Measurements from ENCODE around the gene PSKH1. TPM values are rescaled to one million over a fixed set of nuclear protein-coding genes. Genes with fewer than 3 reads are reported as not detected.
A peak's percentile ranks its signal among the peaks of the same experiment; 100 is the strongest.

PSKH1 gene
- total RNA-seq, 2 experiments from 2014 or later, result 22.8 to 25.6 TPM

DNA sequence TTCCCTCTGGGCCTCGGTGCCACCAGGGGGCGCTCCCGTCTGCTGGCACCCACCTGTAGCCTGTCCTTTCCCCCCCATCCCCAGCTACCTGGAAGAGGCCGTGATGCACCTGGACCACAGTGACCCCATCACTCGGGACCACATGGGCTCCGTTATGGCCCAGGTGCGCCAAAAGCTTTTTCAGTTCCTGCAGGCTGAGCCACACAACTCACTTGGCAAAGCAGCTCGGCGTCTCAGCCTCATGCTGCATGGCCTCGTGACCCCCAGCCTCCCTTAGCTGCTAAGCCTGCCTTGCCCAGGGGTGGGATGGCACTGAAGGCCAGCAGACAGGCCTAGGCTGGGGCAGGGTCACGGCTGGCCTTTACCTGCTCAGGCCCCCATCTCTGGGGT, 9.2 kb upstream of the PSKH1 start:
- H3K4me1 Mint-ChIP-seq, result peaks cover 3% of the 10 kb centered on the region
- POLR2A ChIA-PET, result interaction anchor here (1.0 to 1.2 kb wide), 3 partner anchors 45 to 57 kb away, joined by 3 to 6 read pairs (median 3); partner anchors contain the start of gene PSMB10
- DNase-seq, result peak; percentile 84
- peaks cover 12% of the 10 kb centered on the region for H3K36me3 Mint-ChIP-seq
- no peak overlapping the region for H3K27ac Mint-ChIP-seq
- no peaks in the 10 kb centered on the region for H3K9me3 Mint-ChIP-seq
- ATAC-seq (ENCODE audit: low read depth), result peak; percentile 71
- H3K4me3 Mint-ChIP-seq, result no peak overlapping the region
- no peaks in the 10 kb centered on the region for H3K27me3 Mint-ChIP-seq

DNA sequence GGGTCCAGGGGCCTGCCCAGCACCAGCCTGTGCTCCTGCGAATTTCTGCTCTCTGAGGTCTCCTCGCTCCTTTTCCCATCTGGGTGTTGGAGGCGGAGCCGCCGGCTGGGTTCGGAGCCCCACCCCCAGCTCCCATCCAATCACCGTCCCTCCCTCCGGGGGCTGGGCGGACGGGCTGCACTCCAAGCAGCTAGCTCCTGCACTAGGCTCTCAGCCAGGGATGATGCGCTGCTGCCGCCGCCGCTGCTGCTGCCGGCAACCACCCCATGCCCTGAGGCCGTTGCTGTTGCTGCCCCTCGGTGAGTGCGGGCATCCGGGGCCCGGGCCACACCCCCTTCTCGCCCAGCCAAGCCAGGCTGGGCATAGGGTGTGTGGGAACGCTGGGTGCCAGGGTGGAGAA, 8.4 kb upstream of the PSKH1 start, which contains the start of gene NRN1L:
NRN1L (plus strand) TSS at position 202 of the 400 bp plus-strand sequence; CDS start at position 221, 19 bp downstream.
- POLR2A ChIA-PET, result no interaction called here
- H3K4me3 Mint-ChIP-seq, result no peak within 1 kb of the TSS
- no peaks in the 10 kb centered on the region for H3K27me3 Mint-ChIP-seq
- no peaks in the 10 kb centered on the region for H3K9me3 Mint-ChIP-seq
- H3K4me1 Mint-ChIP-seq, result peaks cover 3% of the 10 kb centered on the region
- peaks cover 11% of the 10 kb centered on the region for H3K36me3 Mint-ChIP-seq
- DNase-seq (no peak), ATAC-seq (ENCODE audit: low read depth) (no peak)
- no peak within 1 kb of the TSS for H3K27ac Mint-ChIP-seq

DNA sequence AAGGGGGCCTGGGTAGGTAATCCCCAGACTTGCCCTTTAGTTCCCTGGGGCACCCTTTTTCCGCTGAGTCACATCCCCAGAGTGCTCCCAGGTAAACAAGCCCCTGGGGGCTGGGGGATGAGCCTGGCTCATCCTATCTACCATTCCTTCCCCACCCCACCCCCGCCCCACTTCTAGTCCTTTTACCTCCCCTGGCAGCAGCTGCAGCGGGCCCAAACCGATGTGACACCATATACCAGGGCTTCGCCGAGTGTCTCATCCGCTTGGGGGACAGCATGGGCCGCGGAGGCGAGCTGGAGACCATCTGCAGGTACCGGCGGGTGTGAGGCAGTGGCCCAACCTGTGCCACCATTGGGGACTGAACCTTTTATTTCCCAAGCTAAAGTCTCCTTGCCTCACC, 7.5 kb upstream of the PSKH1 start:
- H3K36me3 Mint-ChIP-seq, result peaks cover 11% of the 10 kb centered on the region
- DNase-seq, result no peak
- H3K9me3 Mint-ChIP-seq, result no peaks in the 10 kb centered on the region
- H3K27me3 Mint-ChIP-seq, result no peaks in the 10 kb centered on the region
- no peak overlapping the region for H3K27ac Mint-ChIP-seq
- peaks cover 3% of the 10 kb centered on the region for H3K4me1 Mint-ChIP-seq
- H3K4me3 Mint-ChIP-seq, result no peak overlapping the region
- POLR2A ChIA-PET, result interaction anchor here (1.0 kb wide), 1 partner anchor 46 kb away, joined by 3 read pairs; the partner anchor contains the start of gene CTRL
- no peak for ATAC-seq (ENCODE audit: low read depth)

DNA sequence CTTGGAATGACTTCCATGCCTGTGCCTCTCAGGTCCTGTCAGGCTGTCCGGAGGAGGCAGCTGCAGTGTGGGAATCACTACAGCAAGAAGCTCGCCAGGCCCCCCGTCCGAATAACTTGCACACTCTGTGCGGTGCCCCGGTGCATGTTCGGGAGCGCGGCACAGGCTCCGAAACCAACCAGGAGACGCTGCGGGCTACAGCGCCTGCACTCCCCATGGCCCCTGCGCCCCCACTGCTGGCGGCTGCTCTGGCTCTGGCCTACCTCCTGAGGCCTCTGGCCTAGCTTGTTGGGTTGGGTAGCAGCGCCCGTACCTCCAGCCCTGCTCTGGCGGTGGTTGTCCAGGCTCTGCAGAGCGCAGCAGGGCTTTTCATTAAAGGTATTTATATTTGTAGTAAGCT, 7.1 kb upstream of the PSKH1 start:
- no peak overlapping the region for H3K4me3 Mint-ChIP-seq
- peaks cover 11% of the 10 kb centered on the region for H3K36me3 Mint-ChIP-seq
- ATAC-seq (ENCODE audit: low read depth) (no peak), DNase-seq (no peak)
- peaks cover 3% of the 10 kb centered on the region for H3K4me1 Mint-ChIP-seq
- no peak overlapping the region for H3K27ac Mint-ChIP-seq
- no peaks in the 10 kb centered on the region for H3K9me3 Mint-ChIP-seq
- H3K27me3 Mint-ChIP-seq, result no peaks in the 10 kb centered on the region
- POLR2A ChIA-PET, result interaction anchor here (0.7 to 1.0 kb wide), 2 partner anchors 12 to 45 kb away, joined by 3 read pairs; partner anchors contain the start of gene CTRL

DNA sequence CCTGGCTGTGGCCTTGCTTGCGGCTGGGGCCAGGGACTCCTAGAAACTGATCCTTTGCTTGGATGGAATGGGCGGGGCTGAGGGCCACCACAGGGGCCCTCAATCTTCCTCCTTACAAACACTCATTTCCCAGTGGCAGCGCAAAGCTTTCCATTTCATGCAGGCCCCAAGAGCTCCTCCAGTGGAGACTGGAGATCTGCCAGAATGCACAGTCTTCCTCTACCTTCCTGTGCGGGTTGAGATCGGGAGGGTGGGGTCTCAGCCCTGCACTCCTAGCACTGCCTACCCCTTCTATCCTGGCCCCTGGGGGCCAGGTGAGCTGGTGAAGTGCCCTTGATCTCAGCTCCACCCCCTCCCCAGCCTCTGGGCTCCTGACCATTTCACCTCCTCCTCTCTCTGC, 6.7 kb upstream of the PSKH1 start:
- no peak overlapping the region for H3K27ac Mint-ChIP-seq
- ATAC-seq (ENCODE audit: low read depth) (no peak), DNase-seq (no peak)
- H3K27me3 Mint-ChIP-seq, result no peaks in the 10 kb centered on the region
- H3K4me1 Mint-ChIP-seq, result peaks cover 3% of the 10 kb centered on the region
- peaks cover 11% of the 10 kb centered on the region for H3K36me3 Mint-ChIP-seq
- H3K4me3 Mint-ChIP-seq, result no peak overlapping the region
- H3K9me3 Mint-ChIP-seq, result no peaks in the 10 kb centered on the region
- POLR2A ChIA-PET, result interaction anchor here (0.7 to 1.1 kb wide), 3 partner anchors 13 to 50 kb away, joined by 3 to 5 read pairs (median 3); partner anchors contain the start of genes CTRL and PSMB10

DNA sequence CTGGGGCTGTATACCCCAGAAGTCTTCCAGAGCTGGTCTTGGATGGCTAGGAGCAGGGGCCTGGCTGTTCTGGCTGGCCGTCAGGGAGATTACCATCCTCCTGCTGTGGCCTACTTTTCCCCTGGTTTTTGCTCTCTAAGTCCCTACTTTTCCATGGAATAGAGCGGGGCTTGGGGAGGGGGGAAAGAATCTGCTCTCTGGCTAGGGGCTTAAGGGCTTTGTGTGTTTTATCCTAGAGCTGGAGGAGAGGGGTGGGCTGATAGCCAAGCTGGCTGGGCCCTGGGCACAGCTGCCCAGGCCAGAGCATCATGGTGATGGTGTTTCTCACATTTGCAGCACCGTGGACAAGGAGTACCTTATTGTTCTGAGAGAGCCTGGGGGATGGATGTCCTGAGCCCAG, 4.7 kb upstream of the PSKH1 start:
- peaks cover 6% of the 10 kb centered on the region for H3K36me3 Mint-ChIP-seq

DNA sequence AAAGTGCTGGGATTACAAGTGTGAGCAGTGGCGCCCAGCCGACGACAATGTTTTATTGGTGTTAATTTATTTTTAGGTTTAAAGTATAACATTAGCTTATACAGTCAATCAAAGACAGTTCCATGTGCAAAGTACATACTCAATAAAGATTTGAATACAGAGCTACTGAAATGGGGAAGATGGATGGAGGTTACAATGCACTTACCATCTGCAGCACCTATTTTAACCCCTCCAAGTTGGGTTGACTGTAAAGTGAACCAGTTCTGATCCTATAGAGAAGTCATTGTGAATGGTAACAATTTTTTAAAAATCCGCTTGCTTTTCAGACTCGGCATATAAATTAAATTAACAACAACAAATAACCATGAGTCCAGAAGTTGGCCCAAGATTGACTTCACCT, 679 bp upstream of the PSKH1 start:
- no peaks in the 10 kb centered on the region for H3K27me3 Mint-ChIP-seq
- peak overlapping the region; percentile 86 for H3K4me3 Mint-ChIP-seq
- H3K36me3 Mint-ChIP-seq, result peaks cover 2% of the 10 kb centered on the region
- no peak for DNase-seq
- H3K9me3 Mint-ChIP-seq, result no peaks in the 10 kb centered on the region
- H3K27ac Mint-ChIP-seq, result peak overlapping the region; percentile 82
- H3K4me1 Mint-ChIP-seq, result peaks cover 18% of the 10 kb centered on the region
- ATAC-seq (ENCODE audit: low read depth), result no peak
- POLR2A ChIA-PET, result interaction anchor here (0.5 to 2.8 kb wide), 8 partner anchors 15 to 400 kb away, joined by 3 to 13 read pairs (median 5); partner anchors contain the start of gene PSMB10

More for the DNA sequence above, 4.7 kb upstream of the PSKH1 start:
- POLR2A ChIA-PET, result interaction anchor here (2.7 kb wide), 1 partner anchor 47 kb away, joined by 9 read pairs; no protein-coding TSS in a partner anchor
- no peak overlapping the region for H3K27ac Mint-ChIP-seq
- no peak for DNase-seq
- ATAC-seq (ENCODE audit: low read depth), result no peak
- peaks cover 8% of the 10 kb centered on the region for H3K4me1 Mint-ChIP-seq
- no peaks in the 10 kb centered on the region for H3K27me3 Mint-ChIP-seq
- no peak overlapping the region for H3K4me3 Mint-ChIP-seq
- no peaks in the 10 kb centered on the region for H3K9me3 Mint-ChIP-seq

DNA sequence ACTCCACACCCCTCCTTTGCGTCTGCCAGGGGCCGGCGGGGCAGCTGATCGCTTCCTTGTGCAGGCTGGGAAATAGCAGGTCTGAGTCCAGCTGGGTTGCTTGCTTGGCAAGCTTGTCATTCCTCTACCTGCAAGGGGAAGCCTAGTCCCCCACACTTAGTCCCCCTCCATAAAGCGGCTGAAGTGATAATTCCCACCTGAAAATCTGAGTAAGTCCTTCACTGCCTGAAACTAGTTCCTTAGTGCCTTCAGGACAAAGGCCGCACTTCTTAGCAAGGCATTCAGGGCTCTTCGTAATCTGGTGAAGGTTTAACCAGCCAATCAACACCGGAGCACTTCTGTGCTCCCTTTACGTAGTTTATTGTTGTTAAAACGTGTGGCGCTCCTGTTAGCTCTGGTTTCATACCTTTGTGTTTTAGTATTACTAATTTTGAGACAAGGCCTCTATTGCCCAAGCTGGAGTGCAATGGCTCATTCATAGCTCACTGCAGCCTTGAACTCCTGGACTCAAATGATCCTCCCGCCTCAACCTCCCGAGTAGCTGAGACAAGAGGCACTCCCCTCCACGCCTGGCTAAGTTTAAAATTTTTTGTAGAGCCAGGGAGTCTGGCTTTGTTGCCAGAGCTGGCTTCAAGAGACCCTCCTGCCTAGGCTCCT, 817 bp downstream of the PSKH1 start:
- ATAC-seq (ENCODE audit: low read depth), result no peak
- H3K4me1 Mint-ChIP-seq, result peaks cover 18% of the 10 kb centered on the region
- H3K36me3 Mint-ChIP-seq, result peaks cover 2% of the 10 kb centered on the region
- no peak for DNase-seq
- no peaks in the 10 kb centered on the region for H3K27me3 Mint-ChIP-seq
- peak overlapping the region; percentile 86 for H3K4me3 Mint-ChIP-seq
- H3K9me3 Mint-ChIP-seq, result no peaks in the 10 kb centered on the region
- POLR2A ChIA-PET, result interaction anchor here (1.1 to 2.8 kb wide), 3 partner anchors 40 to 60 kb away, joined by 3 to 13 read pairs (median 3); partner anchors contain the start of gene PSMB10
- H3K27ac Mint-ChIP-seq, result peak overlapping the region; percentile 96

DNA sequence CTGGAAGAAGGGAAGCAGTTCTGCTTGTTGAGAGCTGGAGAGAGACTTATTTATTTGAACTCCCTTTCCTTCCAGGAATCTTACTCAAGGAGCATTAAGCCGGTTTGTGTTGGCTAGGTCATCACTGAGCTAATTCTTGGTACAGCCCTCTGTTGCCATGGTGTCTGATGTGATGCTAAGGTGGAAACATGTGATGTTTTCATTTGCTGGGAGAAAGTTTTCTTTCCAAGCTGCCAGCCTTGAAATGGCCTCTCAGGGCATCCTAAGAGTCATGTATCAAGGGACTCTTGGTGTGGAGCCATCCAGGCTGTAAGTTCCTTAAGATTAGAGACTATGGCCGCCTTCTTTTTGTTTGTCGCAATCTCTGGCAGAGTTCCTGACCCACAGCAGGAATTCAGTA, 4.2 kb downstream of the PSKH1 start:
- Mint-ChIP-seq H3K27me3 (no peaks in the 10 kb centered on the region), H3K4me3 (no peak overlapping the region), H3K36me3 (peaks cover 2% of the 10 kb centered on the region), H3K4me1 (peaks cover 18% of the 10 kb centered on the region), H3K27ac (no peak overlapping the region), H3K9me3 (no peaks in the 10 kb centered on the region)
- POLR2A ChIA-PET, result interaction anchor here (0.7 kb wide), 1 partner anchor 17 kb away, joined by 3 read pairs; no protein-coding TSS in a partner anchor
- no peak for ATAC-seq (ENCODE audit: low read depth)
- no peak for DNase-seq

DNA sequence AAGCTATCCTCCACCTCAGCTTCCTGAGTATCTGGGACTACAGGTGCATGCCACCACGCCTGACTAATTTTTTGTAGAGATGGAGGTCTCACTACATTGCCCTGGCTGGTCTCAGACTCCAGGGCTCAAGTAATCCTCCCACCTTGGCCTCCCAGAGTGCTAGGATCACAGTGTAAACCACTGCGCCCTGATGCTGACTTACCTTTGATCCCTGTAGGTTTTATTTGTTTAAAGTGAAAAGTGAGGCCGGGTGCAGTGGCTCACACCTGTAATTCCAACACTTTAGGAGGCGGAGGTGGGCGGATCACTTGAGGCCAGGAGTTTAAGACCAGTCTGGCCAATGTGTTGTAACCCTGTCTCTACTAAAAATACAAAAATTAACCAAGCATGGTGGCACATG, 8.7 kb downstream of the PSKH1 start:
- no peak for DNase-seq
- H3K4me1 Mint-ChIP-seq, result peaks cover 2% of the 10 kb centered on the region
- H3K36me3 Mint-ChIP-seq, result peaks cover 5% of the 10 kb centered on the region
- POLR2A ChIA-PET, result no interaction called here
- H3K27me3 Mint-ChIP-seq, result no peaks in the 10 kb centered on the region
- no peak for ATAC-seq (ENCODE audit: low read depth)
- no peak overlapping the region for H3K4me3 Mint-ChIP-seq
- H3K27ac Mint-ChIP-seq, result no peak overlapping the region
- H3K9me3 Mint-ChIP-seq, result no peaks in the 10 kb centered on the region

DNA sequence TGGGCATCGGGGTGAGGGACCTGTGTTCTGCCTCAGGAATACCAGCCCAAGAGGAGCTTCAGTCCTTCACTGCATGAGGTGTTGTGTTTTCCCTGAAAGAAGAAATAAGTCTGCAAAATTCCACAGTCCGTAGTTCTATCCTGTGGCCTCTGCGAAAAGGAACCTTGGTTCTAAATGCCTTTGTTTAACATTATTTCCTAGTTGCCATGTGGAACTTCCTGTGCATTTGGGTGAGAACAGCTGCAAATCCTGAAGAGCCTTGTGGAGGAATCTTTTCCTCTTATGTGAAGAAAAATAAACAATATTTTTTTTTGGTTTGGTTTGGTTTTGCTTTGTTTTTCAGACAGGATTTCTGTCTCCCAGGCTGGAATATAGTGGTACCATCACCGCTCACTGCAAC, 9.8 kb downstream of the PSKH1 start:
- POLR2A ChIA-PET, result no interaction called here
- ATAC-seq (ENCODE audit: low read depth) (no peak), DNase-seq (no peak)
- Mint-ChIP-seq H3K27ac (no peak overlapping the region), H3K4me1 (no peaks in the 10 kb centered on the region), H3K4me3 (no peak overlapping the region), H3K36me3 (peaks cover 3% of the 10 kb centered on the region), H3K9me3 (no peaks in the 10 kb centered on the region), H3K27me3 (no peaks in the 10 kb centered on the region)

DNA sequence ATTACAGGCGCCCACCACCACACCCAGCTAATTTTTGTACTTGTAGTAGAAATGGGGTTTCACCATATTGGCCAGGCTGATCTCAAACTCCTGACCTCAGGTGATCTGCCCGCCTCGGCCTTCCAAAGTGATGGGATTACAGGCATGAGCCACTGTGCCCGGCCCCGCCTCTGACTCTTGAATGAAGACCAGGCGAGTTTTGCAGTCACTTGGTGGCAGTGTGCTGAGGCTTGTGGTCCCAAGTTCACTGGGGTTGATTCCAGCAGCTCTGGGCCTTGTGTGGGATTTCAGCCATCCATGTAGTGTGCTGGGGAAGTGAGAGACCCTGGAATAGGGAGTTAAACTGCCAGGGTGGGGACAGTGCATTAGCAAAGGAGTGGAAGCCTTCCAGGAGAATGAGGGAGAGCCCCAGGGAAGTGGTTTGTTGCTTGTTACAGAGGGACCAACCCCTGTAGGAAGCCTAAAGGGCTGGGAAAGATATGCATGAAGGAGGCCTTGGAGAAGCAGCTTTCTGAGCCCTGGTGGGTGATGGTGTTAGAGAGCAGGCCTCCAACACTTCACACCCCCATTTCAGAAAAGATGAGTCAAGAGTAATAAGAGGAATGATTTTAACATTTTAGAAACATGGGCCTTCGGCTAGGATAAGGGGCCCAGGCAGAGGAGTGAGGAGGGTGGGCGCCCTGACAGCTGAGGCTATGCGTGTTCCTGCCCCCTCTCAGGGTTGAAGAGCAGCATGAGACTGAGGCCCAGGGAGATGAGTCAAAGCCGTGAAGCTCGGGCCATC, 14.5 kb downstream of the PSKH1 start:
- ATAC-seq (ENCODE audit: low read depth) (no peak), DNase-seq (no peak)
- Mint-ChIP-seq H3K4me1 (peaks cover 13% of the 10 kb centered on the region), H3K36me3 (peaks cover 3% of the 10 kb centered on the region), H3K27me3 (no peaks in the 10 kb centered on the region), H3K27ac (peak overlapping the region; percentile 64), H3K4me3 (no peak overlapping the region), H3K9me3 (no peaks in the 10 kb centered on the region)
- POLR2A ChIA-PET, result no interaction called here

DNA sequence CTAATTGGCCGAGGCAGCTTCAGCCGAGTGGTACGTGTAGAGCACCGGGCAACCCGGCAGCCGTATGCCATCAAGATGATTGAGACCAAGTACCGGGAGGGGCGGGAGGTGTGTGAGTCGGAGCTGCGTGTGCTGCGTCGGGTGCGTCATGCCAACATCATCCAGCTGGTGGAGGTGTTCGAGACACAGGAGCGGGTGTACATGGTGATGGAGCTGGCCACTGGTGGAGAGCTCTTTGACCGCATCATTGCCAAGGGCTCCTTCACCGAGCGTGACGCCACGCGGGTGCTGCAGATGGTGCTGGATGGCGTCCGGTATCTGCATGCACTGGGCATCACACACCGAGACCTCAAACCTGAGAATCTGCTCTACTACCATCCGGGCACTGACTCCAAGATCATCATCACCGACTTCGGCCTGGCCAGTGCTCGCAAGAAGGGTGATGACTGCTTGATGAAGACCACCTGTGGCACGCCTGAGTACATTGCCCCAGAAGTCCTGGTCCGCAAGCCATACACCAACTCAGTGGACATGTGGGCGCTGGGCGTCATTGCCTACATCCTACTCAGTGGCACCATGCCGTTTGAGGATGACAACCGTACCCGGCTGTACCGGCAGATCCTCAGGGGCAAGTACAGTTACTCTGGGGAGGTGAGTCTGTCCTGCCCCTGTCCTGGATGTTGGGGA, 16.1 kb downstream of the PSKH1 start:
- H3K36me3 Mint-ChIP-seq, result peaks cover 2% of the 10 kb centered on the region
- H3K4me3 Mint-ChIP-seq, result peak overlapping the region; percentile 47
- H3K9me3 Mint-ChIP-seq, result no peaks in the 10 kb centered on the region
- H3K27ac Mint-ChIP-seq, result no peak overlapping the region
- H3K27me3 Mint-ChIP-seq, result no peaks in the 10 kb centered on the region
- DNase-seq, result no peak
- no peak for ATAC-seq (ENCODE audit: low read depth)
- H3K4me1 Mint-ChIP-seq, result peaks cover 13% of the 10 kb centered on the region
- POLR2A ChIA-PET, result no interaction called here
